GM13977 (cell line): Measurements from ENCODE around the gene MACROD2.

Experiments used
- DNase-seq: peaks from one replicate; pipeline ENCODE4 v3.0.0; 2012; ENCODE audit warnings: low spot score
- in situ Hi-C: fragments of 300-500 bp; cut with MboI; formaldehyde crosslinking; loops from one replicate; pipeline ENCODE4 v1.12.0; 2022; ENCODE audit warnings: low sequenced_read_pairs, low pct_unique_long_range_greater_than_20kb, mixed read lengths, inconsistent platforms; ENCODE audit not compliant: unreplicated experiment
- TF ChIP-seq, protein P1 (sequence below): IDR thresholded peaks from 2 replicates; pipeline ENCODE4 v1.5.1; 2012; ENCODE audit warnings: mild to moderate bottlenecking, control low read depth; ENCODE audit not compliant: insufficient read depth; ENCODE audit errors: extremely low read depth, missing control alignments

The MACROD2 gene

GRCh38 chr20:15205028-15205427 lies 1209.7 kb downstream of the MACROD2 start:
- DNase-seq = no peak
- TF ChIP-seq, protein P1, sequence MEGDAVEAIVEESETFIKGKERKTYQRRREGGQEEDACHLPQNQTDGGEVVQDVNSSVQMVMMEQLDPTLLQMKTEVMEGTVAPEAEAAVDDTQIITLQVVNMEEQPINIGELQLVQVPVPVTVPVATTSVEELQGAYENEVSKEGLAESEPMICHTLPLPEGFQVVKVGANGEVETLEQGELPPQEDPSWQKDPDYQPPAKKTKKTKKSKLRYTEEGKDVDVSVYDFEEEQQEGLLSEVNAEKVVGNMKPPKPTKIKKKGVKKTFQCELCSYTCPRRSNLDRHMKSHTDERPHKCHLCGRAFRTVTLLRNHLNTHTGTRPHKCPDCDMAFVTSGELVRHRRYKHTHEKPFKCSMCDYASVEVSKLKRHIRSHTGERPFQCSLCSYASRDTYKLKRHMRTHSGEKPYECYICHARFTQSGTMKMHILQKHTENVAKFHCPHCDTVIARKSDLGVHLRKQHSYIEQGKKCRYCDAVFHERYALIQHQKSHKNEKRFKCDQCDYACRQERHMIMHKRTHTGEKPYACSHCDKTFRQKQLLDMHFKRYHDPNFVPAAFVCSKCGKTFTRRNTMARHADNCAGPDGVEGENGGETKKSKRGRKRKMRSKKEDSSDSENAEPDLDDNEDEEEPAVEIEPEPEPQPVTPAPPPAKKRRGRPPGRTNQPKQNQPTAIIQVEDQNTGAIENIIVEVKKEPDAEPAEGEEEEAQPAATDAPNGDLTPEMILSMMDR = no peak
- in situ Hi-C loops = no loop called here

DNA sequence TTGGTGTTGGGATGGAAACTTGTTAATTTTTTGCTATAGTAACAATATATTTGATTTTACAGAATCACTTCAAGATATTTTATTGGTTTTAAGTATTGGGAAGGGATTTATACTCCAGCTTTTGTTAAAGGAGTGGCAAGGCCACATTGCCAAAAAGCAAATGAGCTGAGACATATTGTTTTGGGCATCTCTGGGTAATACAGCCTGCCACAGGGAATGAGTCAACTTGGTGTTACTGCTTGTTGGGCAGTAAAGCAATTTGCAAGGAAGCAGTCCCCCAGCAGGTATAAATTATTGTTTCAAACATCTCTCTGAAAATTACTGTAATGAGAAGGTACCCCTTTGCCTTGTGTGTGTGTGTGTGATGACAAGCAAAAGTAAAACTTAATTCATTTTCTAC lies 1210.4 kb downstream of the MACROD2 start:
- DNase-seq = no peak
- in situ Hi-C loops = no loop called here
- TF ChIP-seq, protein P1 = no peak

- DNase-seq = no peak
- TF ChIP-seq, protein P1 = no peak
- in situ Hi-C loops = no loop called here
Measured at GRCh38 chr20:15209537-15209936, 1214.2 kb downstream of the MACROD2 start.

DNA sequence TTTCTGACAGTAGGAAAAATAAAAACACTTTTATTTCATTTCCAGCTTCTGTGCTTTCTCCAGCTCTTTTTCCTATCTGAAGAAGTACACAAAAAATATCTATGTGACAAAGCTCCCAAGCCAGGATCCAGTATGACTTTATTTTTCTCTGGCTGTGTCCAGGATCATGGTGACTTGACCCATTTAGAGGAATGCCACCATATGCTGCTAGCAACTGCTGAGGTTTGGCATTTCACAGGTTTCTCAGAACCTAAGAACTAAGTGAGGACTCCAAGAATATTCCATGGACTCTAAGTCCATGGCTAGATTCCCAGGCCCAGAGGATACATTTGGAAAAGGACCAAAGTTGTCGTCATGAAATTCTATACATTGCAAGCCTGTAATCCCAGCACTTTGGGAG lies 1218.7 kb downstream of the MACROD2 start:
- in situ Hi-C loops = no loop called here
- TF ChIP-seq, protein P1 = no peak
- no peak for DNase-seq

DNA sequence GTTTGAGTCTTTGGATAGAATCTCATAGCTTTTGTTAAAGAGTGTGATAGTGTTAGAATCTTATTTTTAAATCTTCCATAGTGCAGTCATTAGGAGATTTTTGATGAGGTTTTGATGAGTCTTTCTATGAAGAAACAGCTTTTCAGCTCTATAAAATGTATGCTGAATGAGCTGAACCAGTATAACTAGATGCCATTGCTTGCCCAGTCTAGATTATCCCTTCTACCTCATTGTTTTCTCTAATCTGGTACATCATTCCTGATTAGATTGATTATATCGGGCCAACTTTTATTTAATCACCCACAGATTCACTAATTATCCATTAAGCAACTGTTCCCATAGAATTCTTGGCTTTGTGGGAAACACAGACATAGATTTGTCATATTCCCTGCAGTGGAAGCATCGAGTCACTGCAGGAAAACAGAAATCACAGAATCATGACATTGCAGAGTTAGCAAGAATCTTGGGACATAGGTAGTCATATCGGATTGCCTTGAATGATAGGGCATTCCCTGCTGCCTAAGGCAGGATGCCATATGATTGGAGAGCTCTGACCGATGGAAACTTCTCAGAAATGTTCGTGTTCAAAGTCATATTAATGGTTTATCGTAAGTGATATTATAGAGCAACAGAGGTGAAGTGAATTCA lies 1224.8 kb downstream of the MACROD2 start:
- DNase-seq = no peak
- TF ChIP-seq, protein P1 = no peak
- in situ Hi-C loops = no loop called here

DNA sequence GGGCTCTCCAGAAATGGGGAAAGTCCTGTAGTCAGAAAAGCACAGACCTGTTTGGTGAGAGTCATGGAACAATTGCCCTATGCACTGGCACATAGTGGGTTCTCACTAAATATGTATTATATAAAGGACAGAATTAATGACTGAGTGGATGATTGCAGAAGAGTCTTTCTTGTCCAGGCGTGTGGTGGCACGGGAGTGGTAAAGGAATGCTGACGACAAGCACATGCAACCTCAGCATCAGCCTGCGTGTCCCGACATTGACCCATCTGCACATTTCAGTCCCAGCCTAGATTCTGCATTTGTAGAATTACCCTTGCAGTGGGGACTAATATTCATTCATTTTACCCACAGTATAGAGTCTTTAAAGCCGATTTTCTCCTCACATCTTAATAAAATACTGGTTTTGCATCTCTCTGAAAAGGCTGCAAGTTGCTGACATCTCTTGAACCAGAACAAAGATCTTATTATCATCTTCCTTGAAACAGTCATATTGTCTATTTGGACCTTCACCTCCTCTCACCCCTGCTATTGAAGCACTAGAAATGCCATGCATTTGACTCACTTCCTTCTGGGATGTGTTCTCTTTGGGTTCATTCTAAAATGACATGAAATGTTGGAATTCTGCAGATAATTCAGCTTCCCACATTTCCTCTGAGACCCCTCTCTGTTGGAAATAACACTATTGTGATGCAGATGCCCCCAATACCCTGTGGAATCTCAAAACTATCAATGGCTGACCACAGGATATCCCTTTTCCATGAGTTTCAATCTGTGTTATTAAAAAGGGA lies 1225.7 kb downstream of the MACROD2 start:
- in situ Hi-C loops = no loop called here

More for the DNA sequence above, 1225.7 kb downstream of the MACROD2 start:
- TF ChIP-seq, protein P1 = no peak
- DNase-seq = no peak
